NCI-H2081 (cell line): Measurements from ENCODE around the gene EHMT2.
A peak's percentile ranks its signal among the peaks of the same experiment; 100 is the strongest.
"Not testable (repeated sequence)": the region's sequence is repeated elsewhere in the genome, so short reads cannot be mapped to it uniquely, and the experiment has no call there.

ENCODE experiments used
- DNase-seq, 2 experiments: peaks; one replicate each; lab custom pipeline; 2025; lab: John Stamatoyannopoulos, UW

EHMT2 gene

DNA sequence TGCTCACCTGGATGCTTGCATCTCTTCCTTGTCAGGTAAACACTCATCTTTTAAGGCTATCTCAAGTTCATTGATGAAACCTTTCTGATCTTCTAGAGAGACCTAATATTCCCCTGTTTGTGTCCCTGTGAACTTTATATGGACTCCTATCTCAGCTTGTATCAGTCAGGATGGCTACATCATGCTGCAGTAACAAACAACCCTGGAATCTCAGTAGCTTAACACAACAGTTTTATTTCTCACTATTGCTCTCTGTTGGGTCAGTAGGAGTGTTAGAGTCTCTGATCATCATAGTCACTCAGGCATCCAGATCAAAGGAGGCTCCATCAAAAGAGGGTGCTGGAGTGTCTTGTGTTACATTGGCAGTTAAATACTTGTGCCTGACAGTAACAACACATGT, 17.9 kb upstream of the EHMT2 start:
- DNase-seq: no peak

- DNase-seq: no peak
These were observed 14.5 kb upstream of the EHMT2 start for GRCh38 chr6:31911826-31912585.

- DNase-seq: not testable (repeated sequence)
These were observed 11.8 kb upstream of the EHMT2 start for GRCh38 chr6:31909298-31909697.

- DNase-seq: no peak
These were observed 11.3 kb upstream of the EHMT2 start for GRCh38 chr6:31908791-31909190.

DNA sequence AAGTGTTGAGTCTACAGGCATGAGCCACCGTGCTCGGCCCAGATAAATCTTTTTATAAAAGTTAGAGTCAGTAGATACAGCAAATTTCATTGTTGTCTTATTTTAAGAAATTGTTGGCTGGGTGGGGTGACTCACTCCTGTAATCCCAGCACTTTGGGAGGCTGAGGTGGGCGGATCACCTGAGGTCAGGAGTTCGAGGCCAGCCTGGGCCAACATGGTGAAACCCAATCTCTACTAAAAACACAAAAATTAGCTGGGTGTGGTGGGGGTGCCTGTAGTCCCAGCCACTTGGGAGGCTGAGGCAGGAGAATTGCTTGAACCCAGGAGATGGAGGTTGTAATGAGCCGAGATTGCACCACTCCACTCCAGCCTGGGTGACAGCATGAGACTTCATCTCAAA, 10.8 kb upstream of the EHMT2 start:
- not testable (repeated sequence) for DNase-seq

- DNase-seq: no peak
These were observed 9.8 kb upstream of the EHMT2 start for GRCh38 chr6:31907158-31907813.

DNA sequence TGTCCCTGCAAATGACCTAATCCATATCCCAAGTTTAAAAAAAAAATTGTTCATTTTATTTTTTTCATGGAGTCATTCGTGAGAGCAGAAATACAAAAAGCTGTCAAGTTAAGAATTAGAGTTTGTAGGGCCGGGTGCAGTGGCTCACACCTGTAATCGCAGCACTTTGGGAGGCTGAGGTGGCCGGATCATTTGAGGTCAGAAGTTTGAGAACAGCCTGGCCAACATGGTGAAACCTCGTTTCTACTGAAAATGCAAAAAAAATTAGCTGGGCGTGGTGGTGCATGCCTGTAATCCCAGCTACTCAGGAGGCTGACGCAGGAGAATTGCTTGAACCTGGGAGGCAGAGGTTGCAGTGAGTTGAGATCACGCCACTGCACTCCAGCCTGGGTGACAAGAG, 9.2 kb upstream of the EHMT2 start:
- not testable (repeated sequence) for DNase-seq

DNA sequence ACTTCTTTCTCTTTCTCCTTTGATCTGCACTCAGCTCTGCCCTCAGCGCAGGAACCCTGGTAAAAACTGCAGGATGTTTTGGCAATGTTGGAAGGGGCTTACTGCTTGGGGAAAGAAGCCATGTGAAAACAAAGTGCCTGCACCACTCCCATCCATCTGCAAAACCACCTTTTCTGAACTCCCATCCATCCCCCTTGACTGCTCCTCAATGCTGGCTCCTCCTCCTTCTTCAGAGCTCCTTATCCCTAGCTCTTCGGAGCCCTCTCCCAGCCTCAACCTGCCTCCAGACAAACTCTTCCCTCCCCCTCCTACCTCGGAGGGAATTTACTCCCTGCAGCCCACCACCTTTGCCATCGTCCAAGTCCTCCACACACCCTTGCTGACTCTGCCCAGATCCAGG, 8.6 kb upstream of the EHMT2 start:
- no peak for DNase-seq

- DNase-seq: no peak
These were observed 7.5 kb upstream of the EHMT2 start for GRCh38 chr6:31905041-31905440.

GRCh38 chr6:31903957-31904356, 6.5 kb upstream of the EHMT2 start:
- DNase-seq: no peak

- peak; percentile 96 for DNase-seq
These were observed 4.6 kb upstream of the EHMT2 start, which contains the start of gene ZBTB12 for GRCh38 chr6:31901953-31902643. ZBTB12 (minus strand) TSS chr6:31902086; CDS start chr6:31901305, 781 bp downstream.

DNA sequence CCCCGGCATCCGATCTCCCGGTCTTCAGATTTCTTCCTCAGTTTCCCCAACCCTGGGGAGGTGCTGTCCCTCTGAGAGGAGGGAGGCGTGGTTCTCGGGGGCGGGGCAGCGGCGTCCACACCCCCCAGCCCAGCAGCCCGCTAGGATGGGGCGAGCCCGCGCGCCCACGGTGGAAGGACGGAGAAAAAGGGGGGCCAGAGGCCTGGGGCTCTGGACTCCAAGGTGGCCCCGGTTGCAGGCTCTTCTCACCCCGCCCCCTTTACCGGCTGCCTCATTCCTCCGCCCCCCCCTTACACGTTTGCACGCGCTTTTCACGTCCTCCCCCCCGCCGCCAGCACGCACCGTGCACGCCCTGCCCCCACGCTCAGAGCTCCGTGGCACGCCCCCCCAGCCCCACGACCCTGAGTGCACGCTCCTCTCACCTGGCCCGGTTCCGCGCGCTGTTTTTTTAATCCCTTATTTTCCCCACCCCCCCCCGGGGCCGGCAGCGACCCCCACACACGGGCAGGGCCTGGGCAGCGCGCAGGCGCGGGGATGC, 4.0 kb upstream of the EHMT2 start:
- DNase-seq: peak; percentile 26 to 27

DNA sequence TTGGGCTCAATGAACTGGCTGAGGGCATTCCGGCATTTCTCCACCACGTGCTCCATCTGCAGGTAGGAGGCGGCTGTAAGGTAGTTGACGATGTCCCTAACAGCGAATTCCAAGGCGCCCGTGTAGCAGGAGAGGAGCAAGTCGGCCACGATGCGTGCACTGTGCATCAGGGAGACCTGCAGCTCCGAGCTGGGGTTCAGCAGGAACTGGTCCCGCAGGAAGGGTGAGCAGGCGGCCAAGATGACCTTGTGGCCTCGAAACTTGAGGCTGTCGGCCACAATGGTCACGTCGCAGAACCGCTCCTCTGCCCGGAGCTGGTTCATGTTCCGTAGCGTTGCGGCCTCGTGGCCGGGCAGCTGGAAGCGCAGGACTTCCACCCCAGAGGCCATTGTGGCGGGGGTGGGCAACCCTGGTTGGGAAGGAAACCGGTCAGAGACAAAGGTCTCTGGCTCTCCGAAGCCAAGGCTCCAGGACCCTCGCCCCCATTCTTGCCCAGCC, 3.5 kb upstream of the EHMT2 start:
- DNase-seq: peak in 1 of 2 experiments; percentile 2

DNA sequence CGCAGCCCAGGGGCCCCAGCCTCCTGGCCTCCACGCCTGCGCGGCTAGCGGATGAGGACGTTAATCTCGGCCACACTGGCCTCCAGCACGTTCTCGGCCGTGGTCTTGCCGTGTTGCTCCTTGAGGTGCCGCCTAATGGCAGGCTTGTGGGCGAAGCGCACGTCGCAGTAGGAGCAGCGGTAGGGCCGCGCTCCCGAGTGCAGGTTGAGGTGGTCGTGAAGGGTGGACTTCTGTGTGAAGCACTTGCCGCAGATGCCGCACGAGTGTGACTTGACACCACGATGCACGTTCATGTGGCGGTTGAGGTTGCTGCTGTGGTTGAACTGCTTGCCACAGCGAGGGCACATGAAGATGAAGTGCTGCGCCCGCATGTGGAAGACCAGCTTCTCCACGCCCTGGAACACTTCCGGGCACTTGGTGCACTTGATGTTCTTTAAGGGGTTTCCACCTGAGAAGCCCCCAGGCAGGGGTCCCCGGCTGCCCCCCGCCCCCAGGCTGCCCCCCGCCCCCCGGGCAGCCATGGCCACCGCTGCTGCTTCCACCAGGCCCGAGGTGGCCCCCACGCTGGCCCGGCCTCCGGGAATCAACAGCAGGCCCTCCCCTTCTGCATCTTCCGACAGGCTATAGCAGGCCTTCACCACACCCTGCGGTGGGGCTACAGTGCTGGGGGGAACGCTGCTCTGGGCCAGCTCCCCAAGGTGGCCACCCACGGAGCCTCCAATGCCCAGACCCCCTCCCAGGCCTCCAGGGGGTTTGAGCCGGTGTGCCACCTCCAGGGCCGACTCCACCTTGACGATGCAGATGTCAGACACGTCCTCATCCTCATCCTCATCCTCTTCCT, 2.6 kb upstream of the EHMT2 start:
- no peak for DNase-seq

- DNase-seq: no peak
These were observed 1.7 kb upstream of the EHMT2 start for GRCh38 chr6:31899215-31899614.

DNA sequence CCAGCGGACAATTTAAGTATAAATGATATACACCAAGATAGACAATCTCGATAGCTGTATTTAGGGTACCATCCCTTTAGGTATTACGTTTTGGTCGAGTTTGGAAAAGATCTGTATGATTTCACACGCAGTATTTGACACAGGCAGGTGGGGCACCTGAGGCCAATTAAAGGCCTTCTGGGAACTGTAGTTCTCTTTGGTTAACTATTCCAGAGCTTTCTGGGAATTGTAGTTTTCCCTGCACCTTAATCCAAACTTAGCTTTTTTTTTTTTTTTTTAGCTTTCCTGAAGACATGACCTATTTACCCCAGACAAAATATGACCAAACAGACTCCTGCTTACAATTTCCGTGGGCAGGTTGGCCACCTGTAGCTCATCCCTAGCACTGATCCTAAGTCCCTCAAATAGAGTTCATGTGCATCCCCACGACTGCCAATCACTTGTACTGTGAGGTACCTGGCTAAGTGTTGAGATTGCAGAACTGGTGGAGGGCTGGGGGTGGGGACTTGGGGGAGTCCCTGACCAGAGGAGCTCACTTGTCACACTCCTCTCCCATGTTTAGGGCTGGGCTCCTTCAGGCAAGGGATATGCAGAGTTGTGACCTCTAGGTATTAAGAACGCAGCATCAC, 999 bp upstream of the EHMT2 start:
- DNase-seq: peak; percentile 42 to 63

DNA sequence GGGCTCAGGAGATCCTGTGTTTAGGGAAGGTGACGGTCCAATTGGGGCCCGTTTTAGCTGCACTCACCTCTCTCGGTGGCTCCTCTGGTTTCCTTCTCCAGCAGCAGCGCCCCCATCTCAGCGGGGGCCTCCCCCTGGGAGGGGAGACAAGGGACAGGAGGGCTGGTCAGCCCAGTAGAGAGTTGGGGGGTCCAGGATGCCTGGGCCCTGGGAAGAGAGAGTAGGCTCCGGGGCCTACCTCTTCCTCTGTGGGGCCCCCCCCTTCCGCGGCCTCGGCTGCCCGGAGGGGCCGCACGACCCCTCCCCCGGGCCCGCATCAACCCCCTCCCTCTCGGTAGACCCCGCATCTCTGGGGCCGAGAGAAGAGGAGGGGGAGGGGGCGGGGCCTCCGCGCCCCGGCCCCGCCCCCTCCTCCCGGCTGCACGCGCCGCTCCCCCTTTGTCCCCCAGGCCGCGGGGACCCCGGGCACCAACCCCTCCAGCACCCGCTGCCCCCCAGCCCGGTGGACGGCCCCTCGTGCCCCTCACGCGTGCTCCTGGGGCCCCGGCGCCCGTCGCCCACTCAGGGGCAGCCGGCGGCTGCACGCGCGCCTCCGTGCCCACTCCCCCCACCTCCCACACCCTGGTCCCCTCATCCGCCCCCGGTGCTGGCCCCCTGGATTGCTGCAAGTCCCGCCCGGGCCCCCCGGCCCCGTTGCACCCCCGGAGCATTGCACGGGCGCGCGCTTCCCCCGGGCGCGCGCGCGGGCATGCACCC, 464 bp downstream of the EHMT2 start:
- DNase-seq: no peak

- DNase-seq: no peak
These were observed 1.0 kb downstream of the EHMT2 start for GRCh38 chr6:31896493-31896855.

DNA sequence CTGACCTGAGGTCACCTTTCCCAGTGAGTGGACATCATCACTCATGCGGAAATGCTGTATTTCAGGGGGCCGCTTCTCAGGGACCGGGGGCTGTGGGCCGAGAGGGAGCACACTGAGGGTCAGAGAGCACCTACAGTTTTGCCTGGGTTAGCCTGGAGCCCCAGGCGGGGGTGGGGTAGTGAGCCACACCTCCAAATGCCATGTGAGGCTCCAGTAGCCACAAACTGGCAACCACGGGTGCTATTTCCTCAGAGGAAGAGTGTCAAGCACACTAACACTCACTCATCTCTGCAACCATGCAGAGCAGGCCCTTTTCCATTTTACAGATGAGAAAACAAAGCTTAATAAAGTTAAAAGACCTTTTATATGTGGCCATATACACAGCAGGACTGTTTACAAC, 4.7 kb downstream of the EHMT2 start:
- no peak for DNase-seq

DNA sequence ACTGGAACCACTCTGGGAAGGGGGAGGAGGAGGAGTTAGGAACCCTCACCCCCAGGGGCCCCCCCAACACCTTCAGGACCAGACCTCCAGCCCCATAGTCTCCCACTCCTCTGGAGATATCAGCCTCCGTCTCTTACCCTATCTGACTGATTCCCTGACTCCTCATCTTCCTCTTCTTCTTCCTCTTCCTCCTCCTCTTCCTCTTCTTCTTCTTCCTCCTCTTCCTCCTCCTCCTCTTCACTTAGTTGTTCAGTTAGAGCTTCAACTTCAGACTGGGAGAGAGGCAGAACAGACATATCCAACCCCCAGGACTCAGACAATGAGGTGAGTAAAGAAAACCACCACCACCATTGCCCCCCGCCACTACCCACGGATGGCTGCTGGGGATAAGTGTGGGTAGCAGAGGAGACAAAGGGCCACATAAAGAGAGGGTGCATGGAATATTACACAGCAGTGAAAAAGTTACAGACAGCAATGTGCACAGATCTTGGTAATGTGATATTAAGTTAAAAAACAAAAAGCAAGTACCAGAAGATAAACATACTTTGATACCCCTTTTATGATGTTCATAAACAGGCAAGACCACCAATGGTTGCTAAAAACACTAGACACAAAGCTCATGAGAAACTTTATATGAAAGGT, 8.0 kb downstream of the EHMT2 start:
- DNase-seq: no peak
